ENCODE measurements around the gene FOXP3.

The FOXP3 gene

DNA sequence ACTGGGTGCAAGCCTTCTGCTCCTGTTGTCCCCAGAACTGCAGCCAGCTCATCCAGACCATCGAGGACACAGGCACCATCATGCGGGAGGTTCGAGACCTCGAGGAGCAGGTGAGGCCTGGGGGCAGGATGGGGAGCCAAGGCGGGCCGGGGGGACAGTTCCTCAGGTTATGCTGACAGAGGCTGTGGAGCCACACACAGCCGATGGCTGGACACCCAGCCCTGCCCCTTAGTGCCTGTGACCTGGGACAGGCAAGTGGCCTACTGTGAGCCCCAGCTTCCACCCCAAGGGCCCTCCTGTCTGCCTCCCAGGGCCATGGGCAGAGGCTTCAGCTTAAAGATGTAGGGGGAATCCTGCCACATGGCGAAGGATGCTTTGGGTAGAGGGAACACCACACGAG lies 14.9 kb downstream of the FOXP3 start:
- no peak for DNase-seq (ENCODE audit: low read depth in 2 of 2)

DNA sequence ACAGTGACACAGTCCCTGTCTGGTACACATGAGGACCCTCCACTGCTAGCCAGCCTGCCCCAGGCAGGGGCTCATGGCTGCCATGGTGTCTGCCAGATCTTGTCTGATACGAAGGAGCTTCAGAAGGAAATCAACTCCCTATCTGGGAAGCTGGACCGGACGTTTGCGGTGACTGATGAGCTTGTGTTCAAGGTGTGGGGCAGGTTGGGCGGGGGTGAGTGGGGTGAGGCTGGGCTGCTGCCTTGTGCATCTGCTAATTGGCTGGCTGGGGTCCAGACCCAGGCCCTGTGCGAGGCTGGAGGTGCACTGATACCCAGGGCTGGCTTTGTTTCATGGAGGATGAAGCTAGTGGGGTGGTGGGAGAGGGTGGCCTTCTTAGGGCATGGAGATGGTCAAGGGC lies 15.4 kb downstream of the FOXP3 start:
- DNase-seq (ENCODE audit: low read depth in 2 of 2): no peak

DNA sequence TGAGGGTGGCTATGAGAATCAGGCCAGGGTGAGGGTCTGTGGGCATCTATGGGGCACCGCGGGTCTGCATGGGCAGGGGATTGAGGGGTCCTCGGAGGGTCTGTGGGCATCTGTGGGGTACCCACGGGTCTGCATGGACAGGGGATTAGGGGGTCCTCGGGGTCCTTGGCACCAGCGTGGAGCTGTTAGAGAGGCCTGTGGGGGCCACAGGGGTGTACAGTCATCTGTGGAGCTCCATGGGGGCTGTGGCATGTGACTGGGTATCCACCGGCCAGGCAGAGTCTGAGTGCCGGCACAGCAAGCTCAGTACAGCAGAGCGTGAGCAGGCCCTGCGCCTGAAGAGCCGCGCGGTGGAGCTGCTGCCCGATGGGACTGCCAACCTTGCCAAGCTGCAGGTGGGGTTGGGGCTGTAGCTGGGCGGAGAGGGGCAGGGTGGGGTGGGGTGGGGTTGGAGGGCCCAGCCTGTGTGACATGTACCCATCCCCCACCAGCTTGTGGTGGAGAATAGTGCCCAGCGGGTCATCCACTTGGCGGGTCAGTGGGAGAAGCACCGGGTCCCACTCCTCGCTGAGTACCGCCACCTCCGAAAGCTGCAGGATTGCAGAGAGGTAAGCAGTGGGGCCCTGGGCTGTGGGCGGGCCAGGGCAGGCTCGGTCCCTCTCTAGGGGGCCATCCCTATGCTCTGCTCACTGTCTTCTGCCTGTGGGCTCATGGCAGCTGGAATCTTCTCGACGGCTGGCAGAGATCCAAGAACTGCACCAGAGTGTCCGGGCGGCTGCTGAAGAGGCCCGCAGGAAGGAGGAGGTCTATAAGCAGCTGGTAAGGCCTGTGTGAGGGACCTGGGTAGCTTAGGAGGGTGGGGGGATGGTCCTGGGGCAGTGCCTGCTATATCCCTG lies 16.3 kb downstream of the FOXP3 start:
- DNase-seq (ENCODE audit: low read depth in 2 of 2): no peak

DNA sequence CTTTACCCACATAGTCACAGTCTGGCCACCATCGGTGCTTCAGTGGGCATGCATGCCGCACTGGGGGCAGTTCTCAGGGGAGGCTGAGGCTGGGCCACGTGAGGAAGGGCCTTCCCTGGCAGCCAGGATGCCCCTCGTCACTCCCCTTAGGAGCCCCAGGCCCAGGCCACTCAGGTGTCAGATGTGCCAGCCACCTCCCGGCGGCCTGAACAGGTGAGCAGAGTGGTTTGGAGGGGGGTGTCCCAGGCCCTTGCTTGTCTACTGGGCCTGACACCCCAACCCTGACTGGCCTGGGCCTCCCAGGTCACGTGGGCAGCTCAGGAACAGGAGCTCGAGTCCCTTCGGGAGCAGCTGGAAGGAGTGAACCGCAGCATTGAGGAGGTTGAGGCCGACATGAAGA lies 17.2 kb downstream of the FOXP3 start:
- no peak for DNase-seq (ENCODE audit: low read depth in 2 of 2)

- no peak for DNase-seq (ENCODE audit: low read depth in 2 of 2)
Measured at GRCh38 chrX:49246541-49246940, 18.0 kb downstream of the FOXP3 start.

- no peak for DNase-seq (ENCODE audit: low read depth in 2 of 2)
Measured at GRCh38 chrX:49244207-49244606, 20.3 kb downstream of the FOXP3 start.

DNA sequence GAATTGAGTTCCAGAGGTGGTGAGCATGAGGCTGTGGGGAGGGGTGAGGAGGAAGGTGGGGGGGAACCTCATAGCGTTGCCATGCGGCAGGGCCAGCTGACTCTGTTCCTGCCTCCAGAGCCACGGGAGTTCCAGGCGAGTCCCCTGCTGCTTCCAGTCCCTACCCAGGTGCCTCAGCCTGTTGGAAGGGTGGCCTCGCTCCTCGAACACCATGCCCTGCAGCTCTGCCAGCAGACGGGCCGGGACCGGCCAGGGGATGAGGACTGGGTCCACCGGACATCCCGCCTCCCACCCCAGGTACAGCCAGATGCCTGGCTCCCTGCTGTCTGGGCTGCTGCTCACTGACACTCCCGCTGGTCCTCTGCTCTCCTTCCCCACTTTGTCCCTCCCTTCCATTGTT lies 21.3 kb downstream of the FOXP3 start:
- no peak for DNase-seq (ENCODE audit: low read depth in 2 of 2)

GRCh38 chrX:49242545-49243066 lies 21.9 kb downstream of the FOXP3 start:
- no peak for DNase-seq (ENCODE audit: low read depth in 2 of 2)

GRCh38 chrX:49238735-49239134 lies 25.8 kb downstream of the FOXP3 start:
- DNase-seq (ENCODE audit: low read depth in 2 of 2): no peak

DNA sequence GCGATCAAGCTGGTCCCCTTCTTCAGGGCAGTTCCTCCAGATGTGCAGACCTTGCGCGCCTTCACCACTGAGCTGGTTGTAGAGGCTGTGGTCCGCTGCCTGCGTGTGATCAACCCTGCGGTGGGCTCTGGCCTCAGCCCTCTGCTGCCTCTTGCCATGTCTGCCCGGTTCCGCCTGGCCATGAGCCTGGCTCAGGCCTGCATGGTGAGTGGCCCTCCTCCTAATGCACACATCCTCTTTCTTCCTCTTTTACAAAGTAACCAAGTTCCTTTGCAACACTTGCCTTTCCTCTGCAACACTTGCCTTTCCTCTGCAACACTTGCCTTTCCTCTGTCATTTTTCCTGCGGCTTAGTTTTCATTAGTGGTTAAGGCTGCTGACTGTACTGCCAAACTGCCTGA lies 27.4 kb downstream of the FOXP3 start:
- DNase-seq (ENCODE audit: low read depth in 2 of 2): no peak

DNA sequence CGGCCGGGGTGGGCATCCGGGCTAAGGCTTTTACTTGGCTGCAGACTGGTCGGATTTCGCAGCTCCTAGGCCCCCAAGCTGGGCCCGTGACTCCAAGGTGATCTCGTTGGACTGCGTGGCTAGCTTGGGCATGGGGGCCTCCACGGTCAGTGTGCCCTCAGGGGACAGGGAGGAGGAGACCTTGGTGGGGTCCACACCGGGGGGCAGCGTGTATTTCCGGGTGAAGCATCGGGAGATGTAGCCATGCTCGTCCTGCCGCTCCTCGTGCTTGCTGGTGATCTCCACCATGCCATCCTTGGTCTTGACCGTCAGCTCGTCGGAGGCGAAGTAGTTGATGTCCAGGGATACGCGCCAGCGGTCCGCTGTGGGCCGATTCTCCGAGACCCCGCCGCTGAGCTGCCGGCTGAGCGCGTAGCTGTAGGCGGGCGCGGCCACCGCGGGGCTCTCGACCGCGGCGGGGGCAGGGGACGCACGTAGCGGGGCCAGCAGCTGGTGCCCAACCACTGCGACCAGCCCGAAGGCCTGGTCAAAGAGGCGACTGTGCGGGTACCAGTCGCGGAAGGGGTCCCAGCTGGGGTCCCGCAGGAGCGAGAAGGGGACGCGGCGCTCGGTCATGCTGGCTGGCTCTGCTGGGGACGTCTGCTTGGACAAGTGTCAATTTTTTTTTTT lies 30.5 kb downstream of the FOXP3 start:
- DNase-seq (ENCODE audit: low read depth in 2 of 2): no peak

DNA sequence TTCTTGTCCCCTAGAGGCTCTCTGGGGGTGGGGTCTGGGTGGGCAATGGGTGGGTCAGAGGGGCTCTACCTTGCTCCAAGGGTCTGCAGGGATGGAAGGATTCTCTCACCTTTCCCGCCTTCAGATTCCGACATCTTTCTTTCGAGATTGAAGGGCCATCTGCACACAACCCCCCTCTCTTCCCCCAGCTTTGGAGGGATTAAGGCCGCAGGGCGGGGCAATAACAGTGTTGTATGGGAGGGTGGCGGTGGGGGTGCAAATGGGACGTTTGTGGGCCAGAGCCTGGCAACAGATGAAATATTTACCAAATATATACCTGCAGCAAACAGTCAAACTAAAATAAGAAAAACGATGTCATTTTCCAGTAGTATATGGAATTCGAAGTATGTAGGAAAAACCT lies 31.3 kb downstream of the FOXP3 start, which contains the start of gene CACNA1F:
CACNA1F (minus strand) TSS at position 165 of the 400 bp plus-strand sequence; CDS start at position 134, 31 bp downstream.
- no peak for DNase-seq (ENCODE audit: low read depth in 2 of 2)

GRCh38 chrX:49232525-49232924 lies 32.0 kb downstream of the FOXP3 start:
- DNase-seq (ENCODE audit: low read depth in 2 of 2): no peak

GRCh38 chrX:49231333-49232000 lies 33.0 kb downstream of the FOXP3 start:
- DNase-seq (ENCODE audit: low read depth in 2 of 2): no peak

GRCh38 chrX:49230500-49231232 lies 33.8 kb downstream of the FOXP3 start:
- peak; percentile 5 to 63 for DNase-seq (ENCODE audit: low read depth in 2 of 2)

DNA sequence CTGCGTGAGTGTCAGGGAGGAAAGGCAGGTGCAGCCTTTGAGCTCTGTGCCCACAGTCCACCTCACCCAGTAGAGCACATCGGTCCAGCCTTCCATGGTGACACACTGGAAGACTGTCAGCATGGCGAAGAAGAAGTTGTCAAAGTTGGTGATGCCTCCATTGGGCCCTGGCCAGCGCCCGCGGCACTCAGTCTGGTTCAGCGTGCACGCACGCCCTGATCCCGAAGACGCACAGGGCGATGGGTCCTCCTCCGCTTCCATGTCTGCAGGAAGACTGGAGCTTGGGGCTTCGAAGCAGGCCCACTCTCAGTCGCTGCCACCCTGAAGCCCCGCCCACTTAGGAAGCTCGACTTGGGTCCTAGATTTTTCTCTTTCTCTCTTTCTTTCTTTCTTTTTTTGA lies 36.3 kb downstream of the FOXP3 start:
- DNase-seq (ENCODE audit: low read depth in 2 of 2): no peak

DNA sequence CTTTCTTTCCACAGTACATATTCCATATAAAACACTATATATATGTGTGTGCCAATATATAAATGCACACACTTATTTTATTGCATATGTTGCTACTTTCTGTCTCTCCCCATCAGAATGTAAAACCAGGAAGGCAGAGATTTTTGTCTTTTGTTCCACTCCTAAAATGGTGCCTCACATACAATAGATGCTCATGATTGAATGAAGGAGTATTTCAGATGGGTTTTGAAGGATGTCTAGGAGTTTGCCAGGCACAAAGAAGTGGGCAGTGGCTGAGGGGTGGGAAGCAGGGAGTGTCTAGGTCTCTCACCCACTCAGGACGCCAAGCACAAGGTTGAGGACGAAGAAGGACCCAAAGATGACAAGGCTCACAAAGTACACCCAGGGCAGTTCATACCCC lies 36.8 kb downstream of the FOXP3 start:
- no peak for DNase-seq (ENCODE audit: low read depth in 2 of 2)

DNA sequence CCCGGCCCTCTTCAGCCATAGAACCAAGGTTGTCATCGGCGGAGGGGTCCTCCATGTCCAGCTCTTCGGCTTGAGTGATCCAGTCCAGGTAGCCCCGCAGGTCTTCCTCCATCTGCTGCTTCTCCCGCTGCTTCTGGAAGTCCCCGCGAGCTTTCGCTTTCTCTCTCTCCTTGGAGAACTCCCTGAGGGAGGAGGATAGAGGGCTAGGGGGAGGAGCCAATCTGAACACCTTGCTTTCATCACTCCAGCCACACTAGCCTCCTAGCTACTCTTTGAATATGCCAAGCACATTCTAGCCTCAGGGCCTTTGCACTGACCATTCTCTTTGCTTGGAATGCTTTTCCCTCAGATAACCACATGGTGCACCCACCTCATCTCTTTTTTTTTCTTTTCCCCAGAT lies 37.6 kb downstream of the FOXP3 start:
- no peak for DNase-seq (ENCODE audit: low read depth in 2 of 2)

DNA sequence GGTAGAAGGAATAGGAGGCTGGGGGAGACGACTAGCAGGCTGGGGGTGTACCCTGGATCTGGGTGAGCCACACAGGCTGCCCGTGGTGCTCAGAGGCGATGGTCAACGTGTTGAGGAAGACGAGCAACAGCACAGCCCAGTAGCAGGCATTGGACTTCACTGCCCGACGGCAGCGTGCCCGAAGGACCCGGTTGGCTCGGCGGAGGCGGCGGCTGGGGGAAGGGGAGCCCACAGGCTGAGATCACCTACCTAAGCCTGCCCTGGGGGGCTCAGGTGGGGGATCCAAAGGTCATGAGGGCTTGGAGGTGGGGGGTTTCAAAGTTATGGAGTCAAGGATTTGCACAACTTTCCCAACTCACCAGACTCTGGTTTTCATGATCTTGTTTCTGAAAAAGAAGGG lies 38.7 kb downstream of the FOXP3 start:
- no peak for DNase-seq (ENCODE audit: low read depth in 2 of 2)

DNA sequence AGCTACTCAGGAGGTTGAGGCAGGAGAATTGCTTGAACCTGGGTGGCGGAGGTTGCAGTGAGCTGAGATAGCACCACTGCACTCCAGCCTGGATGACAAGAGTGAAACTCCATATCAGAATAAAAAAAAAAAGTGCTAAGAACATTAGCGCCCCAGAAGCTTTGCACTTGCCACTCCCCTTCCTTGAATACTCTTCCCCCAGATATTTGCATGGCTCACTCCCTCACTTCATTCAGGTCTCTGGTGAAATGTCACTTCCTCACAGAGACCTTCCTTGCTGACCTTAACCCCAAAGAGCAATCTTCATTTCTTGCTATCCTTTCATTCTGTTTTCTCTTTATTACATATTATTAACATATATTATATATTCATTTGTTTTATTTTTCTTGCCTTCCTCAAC lies 42.6 kb downstream of the FOXP3 start:
- no peak for DNase-seq (ENCODE audit: low read depth in 2 of 2)

DNA sequence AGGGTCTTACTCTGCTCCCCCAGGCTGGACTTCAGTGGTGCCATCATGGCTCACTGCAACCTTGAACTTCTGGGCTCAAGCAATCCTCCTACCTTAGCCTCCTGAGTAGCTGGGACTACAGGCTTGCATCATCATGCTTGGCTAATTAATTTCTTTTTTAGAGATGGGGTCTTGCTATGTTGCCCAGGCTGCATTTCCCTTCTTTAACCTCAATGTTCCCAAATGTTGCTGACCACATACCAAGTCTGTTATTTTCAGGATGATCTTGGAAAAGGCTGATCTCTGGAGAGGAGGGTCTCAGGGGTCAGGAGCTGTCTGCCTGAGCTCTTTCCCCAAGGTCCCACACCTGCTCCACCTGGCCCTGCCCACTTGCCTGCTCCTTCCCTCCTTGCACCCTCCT lies 44.4 kb downstream of the FOXP3 start:
- DNase-seq (ENCODE audit: low read depth in 2 of 2): no peak
